COLO829 (cell line): ENCODE data around the gene LATS2.

Experiments used
- DNase-seq: peaks from one replicate; pipeline ENCODE4 v3.0.0; 2012; ENCODE audit warnings: low spot score

LATS2 gene

GRCh38 chr13:21061029-21061763 is at the start of gene LATS2:
Gene LATS2 (minus strand): TSS chr13:21061586. CDS start chr13:21046026, 15,560 bp downstream.
- DNase-seq, result peak; percentile 85

GRCh38 chr13:21109168-21109567 is 47.8 kb upstream of the LATS2 start:
- DNase-seq, result no peak

DNA sequence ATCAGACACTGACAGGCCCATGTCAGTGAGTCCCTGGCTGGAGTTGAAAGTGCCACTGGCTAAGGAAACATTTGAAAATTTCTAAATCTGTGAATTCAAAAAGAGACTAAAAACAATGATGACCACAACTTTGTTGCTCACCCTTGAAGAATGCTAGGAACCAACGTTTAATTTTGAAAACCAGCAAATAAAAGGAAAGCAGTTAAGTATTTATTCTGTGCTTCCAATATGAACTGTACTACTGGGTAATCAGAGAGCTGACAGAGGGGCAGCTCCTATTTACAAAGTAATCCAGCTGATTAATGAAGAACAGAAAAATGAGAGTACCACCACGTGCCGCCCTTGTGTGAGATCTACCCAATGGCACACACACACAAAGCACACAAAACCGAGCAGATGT is 44.7 kb upstream of the LATS2 start:
- DNase-seq, result no peak

GRCh38 chr13:21104199-21105019 is 43.0 kb upstream of the LATS2 start:
- no peak for DNase-seq

GRCh38 chr13:21101865-21102576 is 40.6 kb upstream of the LATS2 start:
- DNase-seq, result no peak

DNA sequence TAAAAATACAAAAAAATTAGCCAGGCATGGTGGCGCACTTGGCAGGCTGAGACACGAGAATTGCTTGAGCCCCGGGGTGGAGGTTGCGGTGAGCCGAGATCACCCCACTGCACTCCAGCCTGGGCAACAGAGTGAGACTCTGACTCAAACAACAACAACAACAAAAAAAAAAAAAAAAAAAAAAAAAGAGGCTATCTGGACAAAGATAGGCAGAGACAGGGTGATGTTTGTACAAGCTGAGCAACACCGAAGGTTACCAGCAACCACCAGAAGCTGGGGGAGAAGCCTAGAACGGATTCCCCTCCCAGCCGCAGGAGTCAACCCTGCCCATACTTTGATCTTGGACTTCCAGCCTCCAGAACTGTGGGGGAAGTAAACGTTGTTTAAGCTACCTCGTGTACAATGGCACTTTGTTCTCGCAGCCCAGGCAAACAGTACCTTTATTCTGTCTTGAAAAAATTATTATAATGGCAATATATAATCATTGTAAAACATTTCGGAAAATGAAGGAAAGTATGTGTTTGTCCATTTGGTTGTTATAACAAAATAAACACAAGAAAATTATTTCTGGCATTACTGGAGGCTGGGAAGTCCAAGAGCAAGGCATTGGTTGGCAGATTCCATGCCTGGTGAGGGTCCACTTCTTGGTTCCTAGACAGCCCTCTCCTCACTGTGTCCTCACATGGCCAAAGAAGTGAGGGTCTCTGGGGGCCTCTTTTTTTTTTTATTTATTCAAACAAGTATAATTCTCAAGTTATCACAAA is 39.8 kb upstream of the LATS2 start:
- DNase-seq, result peak; percentile 69

DNA sequence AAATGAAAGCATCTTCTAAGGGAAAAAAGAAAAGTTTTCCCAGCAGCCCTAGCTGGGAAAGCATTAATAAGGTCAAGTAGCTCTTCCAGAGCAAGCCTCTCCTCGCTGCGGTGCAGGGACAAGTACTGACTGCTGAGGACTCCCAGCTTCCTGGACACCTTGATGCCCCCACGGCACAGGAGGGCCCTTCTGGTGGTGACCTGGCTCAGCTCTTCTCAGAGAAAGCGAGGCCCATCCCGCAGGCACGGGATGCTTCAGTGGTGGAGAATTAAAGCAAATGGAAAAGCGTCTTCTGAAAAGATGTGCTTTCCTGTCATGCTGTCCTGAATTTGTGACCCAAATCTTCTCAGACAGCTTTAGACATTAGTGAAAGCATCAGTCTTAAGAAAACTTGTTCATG is 38.8 kb upstream of the LATS2 start:
- no peak for DNase-seq

- DNase-seq, result no peak
These were observed 33.9 kb upstream of the LATS2 start for GRCh38 chr13:21095311-21095710.

DNA sequence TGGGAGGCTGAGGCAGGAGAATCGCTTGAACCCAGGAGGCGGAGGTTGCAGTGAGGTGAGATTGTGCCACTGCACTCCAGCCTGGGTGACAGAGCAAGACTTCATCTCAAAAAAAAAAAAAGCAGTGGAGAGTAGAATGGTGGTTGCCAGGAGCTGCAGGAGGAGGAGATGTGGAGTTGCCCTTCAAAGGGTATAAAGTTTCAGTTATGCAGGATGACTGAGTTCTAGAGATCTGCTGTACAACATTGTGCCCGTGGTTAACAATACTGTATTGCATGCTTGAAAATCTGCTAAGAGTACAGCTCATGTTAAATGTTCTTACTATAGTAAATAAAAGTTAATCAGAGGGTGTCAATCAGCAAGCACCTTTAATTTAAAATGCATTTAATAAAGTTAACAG is 28.4 kb upstream of the LATS2 start:
- no peak for DNase-seq

GRCh38 chr13:21088534-21088933 is 27.1 kb upstream of the LATS2 start:
- no peak for DNase-seq

GRCh38 chr13:21086929-21087328 is 25.5 kb upstream of the LATS2 start:
- no peak for DNase-seq

DNA sequence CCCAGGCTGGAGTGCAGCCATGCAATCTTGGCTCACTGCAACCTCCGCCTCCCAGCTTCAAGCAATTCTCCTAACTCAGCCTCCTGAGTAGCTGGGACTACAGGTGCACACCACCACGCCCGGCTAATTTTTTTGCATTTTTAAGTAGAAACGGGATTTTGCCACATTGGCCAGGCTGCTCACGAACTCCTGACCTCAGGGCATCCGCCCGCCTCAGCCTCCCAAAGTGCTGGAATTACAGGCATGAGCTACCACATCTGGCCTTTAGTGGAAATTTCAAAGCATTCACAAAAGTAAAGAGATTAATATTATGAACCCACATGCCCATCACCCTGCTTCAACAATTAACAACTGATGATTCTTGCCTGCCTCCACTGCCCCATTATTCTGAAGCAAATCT is 20.5 kb upstream of the LATS2 start:
- DNase-seq, result no peak

DNA sequence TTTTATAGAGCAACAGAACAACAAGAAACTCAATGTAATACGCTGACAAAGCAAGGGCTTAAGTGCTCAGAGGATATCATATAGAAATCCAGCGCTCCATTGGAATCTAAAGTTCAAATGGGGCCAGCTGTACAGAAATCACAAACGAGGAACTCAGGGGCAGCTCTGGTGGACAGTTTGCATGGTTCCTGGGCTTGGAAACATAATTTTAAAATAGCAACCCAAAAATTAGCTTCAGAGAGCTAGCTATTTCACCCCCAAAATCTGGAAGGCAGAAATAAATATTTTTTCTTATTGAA is 19.2 kb upstream of the LATS2 start:
- no peak for DNase-seq

DNA sequence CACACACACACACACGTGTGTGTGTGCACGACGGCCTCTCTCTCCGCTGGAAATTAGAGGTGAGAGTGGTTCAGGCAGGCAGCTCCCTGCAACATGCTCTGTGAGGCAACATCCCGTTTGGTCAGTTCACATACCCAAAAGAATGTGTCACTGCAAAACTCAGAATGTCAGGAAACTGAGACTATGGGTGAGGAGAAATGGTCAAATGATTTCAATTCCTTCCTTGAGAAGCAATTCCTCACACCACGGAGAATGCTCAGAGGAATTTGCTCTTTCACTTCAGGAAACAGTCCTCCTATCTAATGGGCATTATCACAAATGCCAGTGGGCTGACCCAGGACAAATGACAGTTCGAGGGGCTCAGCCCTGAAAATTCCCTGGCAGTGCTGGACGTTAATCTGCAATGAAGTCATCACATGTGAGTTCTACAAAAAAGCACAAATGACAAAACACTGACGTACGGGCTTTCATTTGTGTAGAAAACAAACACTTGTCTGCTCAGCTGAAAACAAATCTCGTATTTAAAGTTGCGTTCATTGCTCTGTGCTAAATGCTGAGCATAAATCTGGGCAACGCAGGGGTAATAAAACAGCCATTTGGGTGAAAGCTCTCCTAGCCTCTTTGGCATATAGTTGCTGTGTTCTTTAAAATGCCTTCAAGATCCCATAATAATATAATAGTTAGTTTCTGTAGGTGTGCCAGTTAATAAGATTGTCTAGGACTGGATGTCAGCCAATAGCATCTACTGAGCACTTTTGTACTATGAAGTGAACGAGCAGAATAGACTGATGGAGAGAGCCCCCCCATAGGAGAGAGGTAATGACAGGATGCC is 18.6 kb upstream of the LATS2 start:
- DNase-seq, result no peak

DNA sequence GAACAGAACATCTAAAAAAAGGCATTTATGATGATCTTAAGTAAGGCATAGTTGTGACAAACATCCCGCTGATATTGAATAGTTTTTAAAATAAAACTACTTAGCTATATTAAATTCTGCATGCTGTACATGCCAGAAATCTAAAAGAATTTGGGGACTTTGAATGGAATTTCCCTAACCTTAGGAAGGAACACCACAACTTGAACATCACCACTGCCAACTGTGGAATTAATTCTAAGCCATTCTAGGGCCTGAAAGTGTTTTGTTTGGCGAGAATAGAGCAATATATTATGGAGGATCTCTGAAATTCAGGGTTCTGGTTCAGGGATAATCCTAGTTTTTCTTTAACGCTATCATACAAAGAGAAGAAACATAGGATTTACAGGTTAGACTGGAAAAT is 17.8 kb upstream of the LATS2 start:
- DNase-seq, result no peak

DNA sequence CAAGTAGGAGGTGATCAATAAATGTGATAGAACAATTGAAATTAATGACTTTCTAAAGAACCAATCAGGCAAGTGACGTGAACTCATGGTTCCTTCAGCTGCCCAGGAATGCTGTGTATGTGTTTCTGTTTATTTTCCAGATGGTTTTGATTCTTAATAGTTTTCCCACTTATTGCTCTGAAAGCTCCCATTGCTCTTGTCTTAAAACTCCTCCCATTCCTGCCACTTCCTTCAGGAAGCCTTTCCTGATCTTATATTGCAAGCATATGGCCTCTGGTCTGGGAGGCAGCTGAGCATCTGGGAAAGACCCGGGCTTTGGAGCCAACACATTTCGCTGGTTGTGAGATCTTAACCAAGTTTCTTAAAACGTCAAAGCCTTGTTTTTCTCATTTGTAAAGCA is 17.1 kb upstream of the LATS2 start:
- DNase-seq, result no peak

DNA sequence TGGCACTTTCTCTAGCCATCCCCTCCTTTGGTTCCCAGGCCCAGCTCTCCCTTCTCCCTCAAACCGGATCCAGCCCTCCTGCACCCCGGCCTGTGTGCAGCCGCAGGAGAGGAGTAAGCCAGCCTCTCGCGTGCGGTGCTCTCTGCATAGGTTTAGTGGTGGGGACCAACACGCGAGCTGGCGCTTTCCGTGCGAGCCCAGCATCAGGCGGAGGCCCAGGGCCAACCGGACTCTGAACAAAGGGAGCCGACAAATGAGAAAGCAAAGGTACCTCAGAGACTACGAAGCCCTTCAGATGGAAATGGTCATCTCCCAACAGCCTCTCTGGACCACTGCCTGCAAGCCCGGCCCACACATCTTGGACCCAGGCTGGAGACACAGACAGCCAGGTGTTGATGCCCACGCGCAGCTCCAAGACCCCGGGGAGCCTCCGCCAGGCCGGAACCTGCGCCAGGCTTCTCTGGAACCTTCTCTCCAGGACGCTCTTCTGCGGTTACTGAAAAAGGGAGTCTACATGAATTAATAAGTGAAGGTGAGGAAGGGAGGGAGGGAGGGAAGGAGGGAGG is 16.5 kb upstream of the LATS2 start:
- DNase-seq, result no peak

DNA sequence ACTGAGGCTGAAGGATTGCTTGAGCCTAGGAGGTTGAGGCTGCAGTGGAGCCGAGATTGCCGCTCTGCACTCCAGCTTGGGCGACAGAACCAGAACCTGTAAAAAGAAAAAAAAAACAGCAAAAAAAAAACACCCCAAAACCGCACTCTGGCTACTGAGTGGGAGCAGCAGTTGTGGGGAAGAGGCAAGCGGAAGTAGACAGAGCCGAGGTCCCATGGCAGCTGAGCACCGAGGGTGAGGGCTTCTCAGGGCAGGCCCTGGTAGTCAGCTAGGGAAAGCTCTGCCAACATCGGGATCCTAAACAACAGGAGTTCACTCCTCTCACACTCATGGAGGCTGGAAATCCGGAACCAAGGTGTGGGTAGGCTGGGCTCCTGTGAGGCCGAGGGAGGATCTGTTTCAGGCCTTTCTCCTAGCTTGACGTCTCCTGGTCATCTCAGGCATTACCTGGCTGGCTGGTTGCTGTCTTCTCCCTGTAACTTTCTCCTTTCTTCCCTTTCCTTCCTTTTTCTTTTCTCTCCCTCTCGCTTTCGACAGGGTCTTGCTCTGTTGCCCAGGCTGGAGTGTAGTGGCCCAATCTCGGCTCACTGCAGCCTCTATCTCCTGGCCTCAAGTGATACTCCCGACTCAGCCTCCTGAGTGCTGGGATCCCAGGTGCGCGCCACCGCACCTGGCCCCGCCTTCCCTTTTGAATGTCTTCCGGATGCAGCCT is 15.8 kb upstream of the LATS2 start:
- DNase-seq, result no peak

GRCh38 chr13:21076253-21076652 is 14.9 kb upstream of the LATS2 start:
- no peak for DNase-seq
